SH-SY5Y (cell line): ENCODE results near the gene HNRNPF.

Experiments
- GATA2 ChIP-seq: IDR thresholded peaks from 2 replicates; pipeline ENCODE4 v1.6.1; 2011; ENCODE audit warnings: mild to moderate bottlenecking, low read depth, low read length
- GATA3 ChIP-seq: IDR thresholded peaks from 2 replicates; pipeline ENCODE4 v1.6.1; 2011; ENCODE audit warnings: low read depth, mild to moderate bottlenecking, low read length, moderate library complexity

GRCh38 chr10:43336641-43337318, 72.2 kb downstream of the HNRNPF start:
- TF ChIP-seq GATA2, result no peak
- TF ChIP-seq GATA3, result no peak
